Stimulated activated CD4-positive, alpha-beta T cell treated with anti-CD3 and anti-CD28 coated beads, Interleukin-12 subunit alpha, Interleukin-12 subunit beta, amount 100 ng/mL, for 4 hours (primary cell): ENCODE measurements around the gene ING4.

Source experiments
- DNase-seq: peaks from one replicate; pipeline ENCODE4 v3.0.0-alpha.2; 2020

ING4 gene

GRCh38 chr12:6632026-6632983 is 30.6 kb downstream of the ING4 start:
- no peak for DNase-seq

DNA sequence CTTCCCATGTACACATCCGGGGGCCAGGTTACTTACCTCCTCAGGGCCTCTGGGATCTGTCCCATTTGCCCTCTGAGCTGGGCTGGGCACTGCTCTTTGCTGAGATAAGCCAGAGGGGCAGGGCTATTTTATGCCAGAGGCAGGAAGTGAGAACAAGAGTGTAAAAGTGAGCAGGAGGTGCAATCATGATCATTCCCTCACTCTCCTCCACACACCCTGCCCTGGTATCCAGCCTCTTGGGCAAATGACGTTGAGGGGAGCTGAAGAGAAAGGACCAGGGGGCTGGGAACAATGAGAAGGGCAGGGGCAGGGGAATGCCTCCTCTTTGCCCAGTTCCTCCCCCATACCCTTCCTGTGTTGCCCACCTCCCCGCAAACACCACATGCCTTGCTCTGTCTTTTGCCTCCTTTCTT is 31.4 kb downstream of the ING4 start:
- no peak for DNase-seq

DNA sequence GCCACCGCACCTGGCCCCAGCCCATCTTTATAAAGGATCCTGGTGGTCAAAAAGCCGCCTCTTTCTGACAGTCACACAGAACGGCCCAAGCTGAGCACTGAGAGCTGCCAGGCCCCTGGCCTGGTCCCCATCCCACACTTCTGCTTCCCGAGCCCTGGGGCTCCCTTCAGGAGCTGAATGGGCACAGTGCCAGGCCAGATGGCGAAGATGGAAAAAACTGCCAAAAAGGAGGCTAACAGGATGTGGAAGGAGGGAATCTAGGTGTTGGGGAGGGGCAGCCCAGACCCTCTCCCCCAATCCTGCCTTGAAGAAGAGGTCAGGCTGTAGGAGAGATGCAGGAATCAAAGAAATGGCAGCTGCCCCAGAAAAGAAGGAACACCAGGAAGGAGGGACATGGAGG is 32.2 kb downstream of the ING4 start:
- no peak for DNase-seq

GRCh38 chr12:6627616-6628015 is 35.3 kb downstream of the ING4 start:
- no peak for DNase-seq

GRCh38 chr12:6626654-6627283 is 36.1 kb downstream of the ING4 start:
- no peak for DNase-seq

DNA sequence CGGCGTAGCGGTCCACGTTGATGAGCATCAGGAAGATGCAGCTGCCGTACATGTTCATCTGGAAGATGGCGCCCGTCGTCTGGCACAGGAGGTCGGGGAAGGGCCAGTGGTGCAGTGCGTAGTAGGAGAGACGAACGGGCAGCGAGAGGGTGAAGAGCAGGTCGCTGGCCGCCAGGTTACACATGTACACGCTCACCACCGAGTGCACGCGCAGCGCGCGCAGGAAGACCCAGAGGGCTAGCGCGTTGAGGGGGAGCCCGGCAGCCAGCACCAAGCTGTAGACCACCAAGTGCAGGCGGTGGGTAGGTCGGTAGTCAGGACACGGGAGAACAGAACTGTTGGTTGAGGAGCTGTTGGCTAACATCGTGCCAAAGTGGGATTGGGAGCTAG is 42.0 kb downstream of the ING4 start:
- DNase-seq: no peak

GRCh38 chr12:6620137-6620884 is 42.6 kb downstream of the ING4 start:
- peak; percentile 59 for DNase-seq

GRCh38 chr12:6618483-6619225 is 44.3 kb downstream of the ING4 start:
- no peak for DNase-seq

DNA sequence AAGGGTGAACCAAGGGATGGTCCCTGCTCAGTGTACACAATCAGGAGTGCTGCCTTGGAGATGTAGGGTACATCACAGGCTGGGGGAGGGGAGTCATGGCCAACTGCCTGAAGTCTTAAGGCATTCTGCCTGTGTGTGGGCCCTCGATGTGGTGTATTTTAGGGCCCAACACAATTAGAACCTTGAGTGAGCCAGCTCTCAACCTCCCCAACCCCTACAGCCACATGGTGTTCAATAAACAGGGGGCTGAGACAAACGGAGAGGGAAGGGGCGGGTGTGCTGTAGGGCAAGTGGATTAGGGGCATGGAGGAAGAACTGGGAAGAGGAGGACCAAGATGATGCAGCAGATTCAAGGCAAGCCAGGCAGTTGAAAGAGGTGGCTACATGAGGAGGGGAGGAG is 47.1 kb downstream of the ING4 start:
- DNase-seq: no peak

DNA sequence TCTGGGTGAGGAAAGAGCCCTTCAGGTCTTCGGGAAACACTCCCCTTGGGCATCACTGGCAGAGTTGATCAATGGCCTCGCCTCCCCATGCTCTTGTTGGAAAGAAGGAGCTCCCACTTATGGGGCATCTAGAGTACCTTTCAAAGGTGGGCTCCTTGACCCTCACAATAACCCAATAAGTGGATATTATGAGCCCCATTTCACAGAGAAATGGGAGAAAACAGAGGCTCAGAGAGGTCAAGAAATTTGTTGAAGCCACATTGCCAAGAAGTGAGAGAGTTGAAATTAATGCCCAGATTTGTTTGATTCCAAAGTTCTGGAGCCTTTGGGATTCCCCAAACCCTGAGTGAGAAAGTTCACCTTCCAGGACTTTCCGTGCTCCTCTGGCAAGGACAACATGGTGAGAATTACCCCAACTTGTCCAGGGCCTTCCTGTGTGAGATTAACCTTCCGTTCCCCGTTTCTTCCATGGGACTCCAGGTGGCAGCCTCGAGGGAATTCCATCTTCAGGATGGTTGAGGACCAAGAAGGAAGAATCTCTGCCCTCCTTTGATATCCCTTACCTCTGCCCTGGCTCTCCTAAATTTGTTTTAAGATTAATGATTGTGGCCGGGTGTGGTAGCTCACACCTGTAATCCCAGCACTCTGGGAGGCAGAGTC is 48.3 kb downstream of the ING4 start:
- no peak for DNase-seq

DNA sequence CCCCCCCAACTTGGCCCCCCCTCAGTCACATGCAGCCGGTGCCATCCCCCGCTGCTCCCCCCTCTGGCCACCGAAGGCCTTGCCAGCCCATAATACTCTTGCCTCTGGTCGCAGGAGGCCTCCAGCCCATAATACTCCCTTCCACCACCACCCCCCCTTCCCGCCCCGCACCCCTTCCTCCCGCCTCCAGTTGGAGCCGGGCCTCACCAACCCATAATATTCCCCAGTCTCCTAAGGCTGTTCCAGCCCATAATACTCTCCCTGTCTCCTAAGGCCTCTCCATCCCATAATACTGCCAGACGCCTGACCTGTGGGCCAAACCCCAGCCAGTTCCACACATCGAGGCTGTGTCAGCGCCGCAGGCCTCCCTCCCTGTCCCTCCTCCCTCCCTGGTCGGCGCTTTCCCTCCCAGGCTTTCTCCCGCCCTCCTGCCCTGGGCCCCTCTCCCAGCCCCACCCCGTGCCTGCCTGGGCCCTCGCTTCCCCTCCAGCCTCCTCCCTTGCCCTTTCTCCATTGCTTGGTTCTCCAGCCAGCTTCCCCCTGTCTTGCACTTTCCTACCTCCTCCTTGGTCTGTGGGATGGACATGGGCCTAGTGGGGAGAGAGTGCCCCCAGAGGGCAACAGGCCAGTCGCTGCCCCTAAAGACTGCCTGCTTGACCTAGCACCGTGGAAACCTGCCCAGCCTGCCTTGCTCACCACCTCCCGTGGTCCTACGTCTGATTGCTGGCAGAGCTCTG is 49.0 kb downstream of the ING4 start:
- DNase-seq: no peak

GRCh38 chr12:6613015-6613775 is 49.7 kb downstream of the ING4 start:
- DNase-seq: no peak

- no peak for DNase-seq
Measured at GRCh38 chr12:6612652-6613014, 50.3 kb downstream of the ING4 start.

GRCh38 chr12:6612247-6612646 is 50.7 kb downstream of the ING4 start:
- DNase-seq: no peak

GRCh38 chr12:6608592-6609281 is 54.2 kb downstream of the ING4 start:
- DNase-seq: no peak

DNA sequence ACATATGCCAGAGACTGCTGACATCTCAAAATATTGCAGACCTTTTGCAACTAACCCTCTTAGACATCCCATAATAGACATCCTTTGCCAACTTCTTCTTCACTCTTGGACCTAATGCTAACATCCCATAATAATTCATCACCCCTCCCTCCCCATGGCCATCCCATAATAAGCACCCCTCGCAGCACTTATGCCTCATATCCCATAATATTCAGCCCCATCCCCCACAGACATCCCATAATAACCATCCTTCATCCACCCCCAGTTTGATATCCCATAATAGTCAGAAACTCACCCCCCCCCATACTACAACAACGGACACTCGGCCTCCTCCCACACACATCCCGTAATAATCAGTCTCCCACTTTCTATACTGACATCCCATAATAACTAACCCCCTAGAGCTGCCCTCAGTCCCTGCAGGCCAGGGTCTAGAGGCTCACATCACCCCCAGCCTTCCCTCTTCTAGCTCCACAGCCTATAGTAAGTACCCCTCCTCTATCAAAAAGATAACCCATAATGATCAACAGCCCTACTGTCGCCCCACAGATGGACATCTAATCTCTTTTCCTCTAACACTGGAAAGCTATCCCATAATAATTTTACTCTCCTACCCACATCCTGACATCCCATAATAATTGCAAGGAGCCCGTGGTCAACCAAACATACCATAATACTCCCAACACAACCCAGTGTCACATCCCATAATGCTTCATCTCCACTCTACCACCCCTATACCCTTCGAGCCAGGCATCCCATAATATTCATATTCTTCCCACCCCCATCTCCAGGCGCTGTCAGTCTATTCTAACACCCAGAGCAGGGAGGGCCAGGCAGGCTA is 54.9 kb downstream of the ING4 start:
- peak; percentile 51 for DNase-seq

GRCh38 chr12:6606331-6607131 is 56.4 kb downstream of the ING4 start:
- peak; percentile 66 for DNase-seq
